Measurements from ENCODE around the gene USP22. TPM values are rescaled to one million over a fixed set of nuclear protein-coding genes. Genes with fewer than 3 reads are reported as not detected.
A peak's percentile ranks its signal among the peaks of the same experiment; 100 is the strongest.

USP22 gene
- total and polyA plus RNA-seq, 4 donors, result 33.3 to 180 (median 112) TPM

DNA sequence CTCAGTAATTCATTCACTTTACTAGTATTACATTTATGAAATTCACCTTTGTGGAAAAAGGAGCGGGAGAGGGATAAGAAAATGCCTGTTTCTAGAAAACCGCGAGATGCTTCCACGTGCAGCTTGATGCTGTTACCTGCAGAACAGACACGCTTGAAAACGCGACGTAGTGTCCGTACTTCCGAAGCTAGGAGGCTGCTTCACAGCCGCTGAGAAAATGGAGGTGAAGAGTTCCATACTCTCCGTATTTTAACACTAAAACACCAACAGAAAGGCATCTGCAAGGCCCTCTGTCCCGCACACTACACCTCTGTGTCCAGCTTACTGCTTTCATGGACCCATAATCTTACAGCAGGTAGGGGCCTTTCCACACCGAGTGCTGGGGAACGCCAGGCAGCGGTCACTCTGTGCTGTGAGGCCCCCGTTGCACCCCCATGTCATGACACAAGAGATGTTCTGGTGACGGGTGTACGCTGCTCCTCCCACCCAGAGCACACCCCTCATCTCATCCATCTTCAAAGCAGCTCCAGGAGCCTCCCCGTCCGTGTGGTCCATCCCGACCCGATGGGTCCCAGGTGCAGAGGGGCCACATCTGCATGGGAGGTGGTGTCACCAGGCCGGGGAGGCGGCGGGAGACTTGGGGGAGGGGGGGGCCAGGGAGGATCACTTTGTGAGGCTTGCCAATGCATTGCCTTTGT lies 40.4 kb downstream of the USP22 start:
- no peak for ATAC-seq (ENCODE audit: insufficient read depth, low FRiP score)
- H3K36me3 ChIP-seq (ENCODE audit: control insufficient read depth in 4 of 4, insufficient read depth in 4 of 4, low read length in 4 of 4), result peaks cover 41 to 68% (median 66%) of the 10 kb centered on the region in 4 donors
- TF ChIP-seq, protein P1, sequence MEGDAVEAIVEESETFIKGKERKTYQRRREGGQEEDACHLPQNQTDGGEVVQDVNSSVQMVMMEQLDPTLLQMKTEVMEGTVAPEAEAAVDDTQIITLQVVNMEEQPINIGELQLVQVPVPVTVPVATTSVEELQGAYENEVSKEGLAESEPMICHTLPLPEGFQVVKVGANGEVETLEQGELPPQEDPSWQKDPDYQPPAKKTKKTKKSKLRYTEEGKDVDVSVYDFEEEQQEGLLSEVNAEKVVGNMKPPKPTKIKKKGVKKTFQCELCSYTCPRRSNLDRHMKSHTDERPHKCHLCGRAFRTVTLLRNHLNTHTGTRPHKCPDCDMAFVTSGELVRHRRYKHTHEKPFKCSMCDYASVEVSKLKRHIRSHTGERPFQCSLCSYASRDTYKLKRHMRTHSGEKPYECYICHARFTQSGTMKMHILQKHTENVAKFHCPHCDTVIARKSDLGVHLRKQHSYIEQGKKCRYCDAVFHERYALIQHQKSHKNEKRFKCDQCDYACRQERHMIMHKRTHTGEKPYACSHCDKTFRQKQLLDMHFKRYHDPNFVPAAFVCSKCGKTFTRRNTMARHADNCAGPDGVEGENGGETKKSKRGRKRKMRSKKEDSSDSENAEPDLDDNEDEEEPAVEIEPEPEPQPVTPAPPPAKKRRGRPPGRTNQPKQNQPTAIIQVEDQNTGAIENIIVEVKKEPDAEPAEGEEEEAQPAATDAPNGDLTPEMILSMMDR (IDR thresholded peaks at IDR 0.05; ENCODE audit: control extremely low read depth, extremely low read depth), result no peak
- 94% methylated on average over 26 of the region's 26 CpGs for WGBS, 2 donors
- no peak overlapping the region for H3K4me3 ChIP-seq
- peaks cover 0 to 11% (median 0%) of the 10 kb centered on the region in 5 donors for H3K4me1 ChIP-seq (ENCODE audit: control insufficient read depth in 5 of 5, insufficient read depth in 5 of 5, low read length in 5 of 5)
- no peak for DNase-seq
- H3K27me3 ChIP-seq (ENCODE audit: control insufficient read depth in 3 of 3, insufficient read depth in 3 of 3, low read length in 2 of 3), result no peaks in the 10 kb centered on the region
- H3K9me3 ChIP-seq (ENCODE audit: control insufficient read depth in 4 of 4, insufficient read depth in 3 of 4, low read length in 3 of 4), result no peaks in the 10 kb centered on the region
- no peak overlapping the region for H3K27ac ChIP-seq (ENCODE audit: low read depth in 1 of 2, low read length in 1 of 2)
- H3K9ac ChIP-seq (ENCODE audit: insufficient read depth in 1 of 2, low read length in 2 of 2), result no peak overlapping the region

DNA sequence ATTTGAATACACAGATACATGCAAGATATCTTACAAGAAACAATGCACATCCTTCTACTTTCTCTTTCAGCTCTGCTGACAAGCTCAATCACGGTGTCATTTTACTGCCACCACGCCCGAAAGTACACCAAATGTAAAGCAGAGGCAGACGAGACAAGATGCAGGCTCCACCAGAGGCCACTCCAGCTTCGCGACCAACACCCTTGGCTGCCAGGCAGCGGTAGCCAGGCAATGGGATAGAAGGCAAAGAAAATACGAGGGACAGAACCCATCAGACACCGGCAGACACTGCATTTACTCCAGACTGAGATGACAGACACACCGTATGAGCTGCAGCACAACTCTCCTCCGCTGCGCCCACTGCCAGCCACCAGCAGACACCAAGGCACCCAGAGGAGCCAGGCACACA lies 41.0 kb downstream of the USP22 start:
- Histone ChIP-seq H3K9ac (ENCODE audit: insufficient read depth in 1 of 2, low read length in 2 of 2) (no peak overlapping the region), H3K9me3 (ENCODE audit: control insufficient read depth in 4 of 4, insufficient read depth in 3 of 4, low read length in 3 of 4) (no peaks in the 10 kb centered on the region), H3K36me3 (ENCODE audit: control insufficient read depth in 4 of 4, insufficient read depth in 4 of 4, low read length in 4 of 4) (peaks cover 34 to 61% (median 60%) of the 10 kb centered on the region in 4 donors), H3K27ac (ENCODE audit: low read depth in 1 of 2, low read length in 1 of 2) (peak overlapping the region in 1 of 2 donors; percentile 4), H3K4me3 (no peak overlapping the region), H3K27me3 (ENCODE audit: control insufficient read depth in 3 of 3, insufficient read depth in 3 of 3, low read length in 2 of 3) (no peaks in the 10 kb centered on the region), H3K4me1 (ENCODE audit: control insufficient read depth in 5 of 5, insufficient read depth in 5 of 5, low read length in 5 of 5) (peaks cover 0 to 11% (median 0%) of the 10 kb centered on the region in 5 donors)
- TF ChIP-seq, protein P1 (IDR thresholded peaks at IDR 0.05; ENCODE audit: control extremely low read depth, extremely low read depth), result no peak
- ATAC-seq (ENCODE audit: insufficient read depth, low FRiP score), result no peak
- WGBS, 2 donors, result 73 to 84% methylated on average over 12 of the region's 12 CpGs
- no peak for DNase-seq

DNA sequence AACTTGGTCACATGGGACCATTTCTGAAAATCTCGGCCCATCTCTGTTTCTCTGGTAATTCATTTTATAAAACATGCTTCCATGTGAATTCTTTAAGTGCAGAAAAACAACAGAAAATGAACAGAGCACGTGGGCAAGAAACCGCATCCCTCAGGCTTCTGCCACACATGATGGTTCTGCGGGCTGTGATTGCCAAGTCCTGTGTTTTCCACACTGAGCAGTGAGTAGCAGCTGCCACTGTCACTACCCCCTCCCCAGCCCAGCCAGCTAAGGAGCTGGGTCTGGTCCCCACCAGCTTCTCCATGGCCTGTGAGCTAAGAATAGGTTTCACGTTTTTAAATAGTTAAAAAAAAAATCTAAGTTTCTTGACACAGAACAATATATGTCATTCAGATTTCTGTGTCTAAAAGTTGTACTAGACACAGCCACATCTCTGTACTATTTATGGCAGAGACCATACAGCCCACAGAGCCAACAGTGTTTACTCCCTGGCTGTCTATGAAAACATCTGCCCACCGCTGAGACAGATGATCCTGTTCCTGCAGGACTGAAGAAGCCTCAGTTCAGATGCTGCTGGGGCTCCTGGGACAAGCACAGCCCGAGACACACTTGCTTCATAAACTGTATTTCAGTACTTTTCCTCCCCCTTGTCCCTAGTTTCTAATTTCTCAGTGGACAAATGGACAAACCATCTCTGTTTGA lies 41.5 kb downstream of the USP22 start:
- Histone ChIP-seq H3K4me3 (no peak overlapping the region), H3K27ac (ENCODE audit: low read depth in 1 of 2, low read length in 1 of 2) (no peak overlapping the region), H3K9me3 (ENCODE audit: control insufficient read depth in 4 of 4, insufficient read depth in 3 of 4, low read length in 3 of 4) (no peaks in the 10 kb centered on the region), H3K27me3 (ENCODE audit: control insufficient read depth in 3 of 3, insufficient read depth in 3 of 3, low read length in 2 of 3) (no peaks in the 10 kb centered on the region), H3K9ac (ENCODE audit: insufficient read depth in 1 of 2, low read length in 2 of 2) (no peak overlapping the region), H3K4me1 (ENCODE audit: control insufficient read depth in 5 of 5, insufficient read depth in 5 of 5, low read length in 5 of 5) (peaks cover 0 to 11% (median 0%) of the 10 kb centered on the region in 5 donors), H3K36me3 (ENCODE audit: control insufficient read depth in 4 of 4, insufficient read depth in 4 of 4, low read length in 4 of 4) (peaks cover 33 to 58% (median 57%) of the 10 kb centered on the region in 4 donors)
- ATAC-seq (ENCODE audit: insufficient read depth, low FRiP score) (no peak), DNase-seq (no peak)
- TF ChIP-seq, protein P1 (IDR thresholded peaks at IDR 0.05; ENCODE audit: control extremely low read depth, extremely low read depth), result no peak
- 74 to 86% methylated on average over 7 of the region's 7 CpGs for WGBS, 2 donors
